Lower leg skin (tissue), 3 donors: ENCODE results near the gene PDZD11.

Experiments used
- CTCF ChIP-seq, 3 donors: fragments of 450-650 bp; IDR thresholded peaks; one replicate each; pipeline ENCODE4 v1.5.1; 2016; ENCODE audit warnings: antibody characterized with exemption in 3 of 3, mild to moderate bottlenecking in 3 of 3, moderate library complexity in 2 of 3
- POLR2A ChIP-seq, 2 donors: fragments of 450-650 bp; IDR thresholded peaks; one replicate each; pipeline ENCODE4 v1.6.1; 2016 to 2017; ENCODE audit warnings: antibody characterized with exemption in 2 of 2, mild to moderate bottlenecking in 1 of 2, moderate library complexity in 1 of 2

GRCh38 chrX:70241501-70241900, 48.2 kb downstream of the PDZD11 start:
- no peak for TF ChIP-seq CTCF (IDR thresholded peaks at IDR 0.05)
- TF ChIP-seq POLR2A (IDR thresholded peaks at IDR 0.05): no peak
